ENCODE data around the gene LSM11. TPM values are rescaled to one million over a fixed set of nuclear protein-coding genes. Genes with fewer than 3 reads are reported as not detected.

Gene LSM11
- total RNA-seq, 1 donor from 2014 or later = 6.3 TPM

- Mint-ChIP-seq H3K36me3 (ENCODE audit: insufficient read depth) (peaks cover 4% of the 10 kb centered on the region), H3K9me3 (ENCODE audit: low read depth) (no peaks in the 10 kb centered on the region), H3K4me3 (ENCODE audit: low read depth) (peak within 1 kb of the TSS; percentile 100), H3K27me3 (no peaks in the 10 kb centered on the region), H3K4me1 (ENCODE audit: low read depth) (peaks cover 7% of the 10 kb centered on the region), H3K27ac (peak within 1 kb of the TSS; percentile 99)
- no peak for TF ChIP-seq CTCF (IDR thresholded peaks at IDR 0.05; ENCODE audit: unreplicated experiment)
- DNase-seq (ENCODE audit: low spot score, unreplicated experiment) = peak; percentile 98
Observed at GRCh38 chr5:157731272-157732129, 12.0 kb upstream of the LSM11 start, which contains the start of gene THG1L. Gene THG1L, plus strand, starts transcription at chr5:157731420. Its CDS starts 21 bp downstream, at chr5:157731441.

- Mint-ChIP-seq H3K36me3 (ENCODE audit: insufficient read depth) (peaks cover 4% of the 10 kb centered on the region), H3K27ac (peak overlapping the region; percentile 99), H3K27me3 (no peaks in the 10 kb centered on the region), H3K4me3 (ENCODE audit: low read depth) (peak overlapping the region; percentile 100), H3K4me1 (ENCODE audit: low read depth) (peaks cover 7% of the 10 kb centered on the region), H3K9me3 (ENCODE audit: low read depth) (no peaks in the 10 kb centered on the region)
- no peak for DNase-seq (ENCODE audit: low spot score, unreplicated experiment)
- no peak for TF ChIP-seq CTCF (IDR thresholded peaks at IDR 0.05; ENCODE audit: unreplicated experiment)
Observed at GRCh38 chr5:157732130-157732514, 11.4 kb upstream of the LSM11 start.

GRCh38 chr5:157732596-157733262 is 10.8 kb upstream of the LSM11 start:
- no peak for DNase-seq (ENCODE audit: low spot score, unreplicated experiment)
- H3K27ac Mint-ChIP-seq = no peak overlapping the region
- H3K4me1 Mint-ChIP-seq (ENCODE audit: low read depth) = peaks cover 7% of the 10 kb centered on the region
- H3K9me3 Mint-ChIP-seq (ENCODE audit: low read depth) = no peaks in the 10 kb centered on the region
- peak overlapping the region; percentile 3 for H3K4me3 Mint-ChIP-seq (ENCODE audit: low read depth)
- TF ChIP-seq CTCF (IDR thresholded peaks at IDR 0.05; ENCODE audit: unreplicated experiment) = no peak
- peaks cover 6% of the 10 kb centered on the region for H3K36me3 Mint-ChIP-seq (ENCODE audit: insufficient read depth)
- no peaks in the 10 kb centered on the region for H3K27me3 Mint-ChIP-seq

GRCh38 chr5:157734436-157734835 is 9.1 kb upstream of the LSM11 start:
- H3K4me3 Mint-ChIP-seq (ENCODE audit: low read depth) = no peak overlapping the region
- no peaks in the 10 kb centered on the region for H3K27me3 Mint-ChIP-seq
- peaks cover 7% of the 10 kb centered on the region for H3K4me1 Mint-ChIP-seq (ENCODE audit: low read depth)
- DNase-seq (ENCODE audit: low spot score, unreplicated experiment) = no peak
- peaks cover 8% of the 10 kb centered on the region for H3K36me3 Mint-ChIP-seq (ENCODE audit: insufficient read depth)
- H3K27ac Mint-ChIP-seq = no peak overlapping the region
- TF ChIP-seq CTCF (IDR thresholded peaks at IDR 0.05; ENCODE audit: unreplicated experiment) = no peak
- no peaks in the 10 kb centered on the region for H3K9me3 Mint-ChIP-seq (ENCODE audit: low read depth)

- no peak for DNase-seq (ENCODE audit: low spot score, unreplicated experiment)
- no peak overlapping the region for H3K27ac Mint-ChIP-seq
- TF ChIP-seq CTCF (IDR thresholded peaks at IDR 0.05; ENCODE audit: unreplicated experiment) = no peak
- H3K4me3 Mint-ChIP-seq (ENCODE audit: low read depth) = no peak overlapping the region
- H3K9me3 Mint-ChIP-seq (ENCODE audit: low read depth) = no peaks in the 10 kb centered on the region
- no peaks in the 10 kb centered on the region for H3K27me3 Mint-ChIP-seq
- H3K36me3 Mint-ChIP-seq (ENCODE audit: insufficient read depth) = peaks cover 8% of the 10 kb centered on the region
- H3K4me1 Mint-ChIP-seq (ENCODE audit: low read depth) = peaks cover 6% of the 10 kb centered on the region
Observed at GRCh38 chr5:157735991-157736390, 7.5 kb upstream of the LSM11 start.
